Naive thymus-derived CD4-positive, alpha-beta T cell (primary cell): ENCODE results near the gene C11orf87. TPM values are rescaled to one million over a fixed set of nuclear protein-coding genes. Genes with fewer than 3 reads are reported as not detected.

Experiments
- ATAC-seq: fragments of 150-1000 bp; cut with Tn5 transposase; 2 replicates; pipeline ENCODE4 v1.10.0; 2021; ENCODE audit warnings: mild to moderate bottlenecking, moderate library complexity
- CTCF ChIA-PET: fragments of 350-600 bp; sonication (Branson Sonifier 250); formaldehyde crosslinking; loops from one replicate; lab custom pipeline; 2021; ENCODE audit warnings: antibody characterized with exemption; lab: Charles Lee
- POLR2A ChIA-PET: fragments of 350-600 bp; sonication (Branson Sonifier 250); formaldehyde crosslinking; loops from one replicate; lab custom pipeline; 2021; ENCODE audit warnings: antibody characterized with exemption, inconsistent platforms; lab: Charles Lee
- DNase-seq, 9 donors: peaks; one replicate each; pipeline versions ENCODE4 v3.0.0 to v3.0.0-alpha.2; 2020 to 2022; ENCODE audit warnings: mixed read lengths in 1 of 9
- H3K27ac ChIP-seq: one replicate; pipeline ENCODE4 v1.7.0; 2013; ENCODE audit warnings: mild to moderate bottlenecking, low read depth, low read length, moderate library complexity
- H3K27me3 ChIP-seq, 2 donors: one replicate each; pipeline ENCODE4 v1.7.0; 2013; ENCODE audit warnings: low read length in 2 of 2, mild to moderate bottlenecking in 2 of 2, moderate library complexity in 2 of 2; ENCODE audit not compliant: control insufficient read depth in 2 of 2, insufficient read depth in 2 of 2
- H3K36me3 ChIP-seq, 3 experiments: 1 replicate in 2 of 3; 2 replicates in 1 of 3; pipeline ENCODE4 v1.7.0; 2013; ENCODE audit warnings: low read length in 3 of 3, mild to moderate bottlenecking in 3 of 3, moderate library complexity in 1 of 3; ENCODE audit not compliant: insufficient read depth in 3 of 3, control insufficient read depth in 2 of 3
- H3K4me1 ChIP-seq, 2 donors: one replicate each; pipeline ENCODE4 v1.7.0; 2013; ENCODE audit warnings: low read length in 2 of 2, mild to moderate bottlenecking in 2 of 2, moderate library complexity in 1 of 2; ENCODE audit not compliant: control insufficient read depth in 2 of 2, insufficient read depth in 2 of 2
- H3K4me3 ChIP-seq: 2 replicates; pipeline ENCODE4 v1.7.0; 2013; ENCODE audit warnings: mild to moderate bottlenecking, low read length
- H3K9me3 ChIP-seq, 3 experiments: 1 replicate in 2 of 3; 2 replicates in 1 of 3; pipeline ENCODE4 v1.7.0; 2013; ENCODE audit warnings: low read length in 3 of 3; ENCODE audit not compliant: control insufficient read depth in 2 of 3
- H3K27ac Mint-ChIP-seq, 9 donors: one replicate each; pipeline ENCODE4 v1.8.0; 2020 to 2022; ENCODE audit warnings: mixed read lengths in 9 of 9, mild to moderate bottlenecking in 8 of 9, moderate library complexity in 5 of 9, inconsistent platforms in 2 of 9
- H3K27me3 Mint-ChIP-seq, 5 donors: one replicate each; pipeline ENCODE4 v1.8.0; 2021 to 2022; ENCODE audit warnings: mixed read lengths in 5 of 5, mild to moderate bottlenecking in 1 of 5
- H3K36me3 Mint-ChIP-seq, 5 donors: one replicate each; pipeline ENCODE4 v1.8.0; 2020 to 2022; ENCODE audit warnings: mixed read lengths in 5 of 5, mild to moderate bottlenecking in 3 of 5, inconsistent platforms in 1 of 5
- H3K4me1 Mint-ChIP-seq, 7 donors: one replicate each; pipeline ENCODE4 v1.8.0; 2020 to 2022; ENCODE audit warnings: mixed read lengths in 7 of 7, mild to moderate bottlenecking in 3 of 7, inconsistent platforms in 1 of 7
- H3K4me3 Mint-ChIP-seq, 10 donors: one replicate each; pipeline ENCODE4 v1.8.0; 2020 to 2022; ENCODE audit warnings: mild to moderate bottlenecking in 10 of 10, mixed read lengths in 10 of 10, moderate library complexity in 6 of 10, inconsistent platforms in 2 of 10
- H3K9me3 Mint-ChIP-seq, 11 donors: one replicate each; pipeline ENCODE4 v1.8.0; 2020 to 2022; ENCODE audit warnings: mixed read lengths in 11 of 11, mild to moderate bottlenecking in 4 of 11, inconsistent platforms in 1 of 11, moderate library complexity in 1 of 11
- intact Hi-C, 2 donors: fragments of 100-400 bp; cut with micrococcal nuclease; formaldehyde crosslinking; loops; one replicate each; pipeline ENCODE4 v1.15.1; 2023
- polyA plus RNA-seq, 2 donors: library from polyadenylated mRNA; unstranded; fragments of 300-500 nt; fragmentation: Illumina TruSeq; gene quantifications; one replicate each; pipeline ENCODE4 v1.2.3, GENCODE V29; 2021
- total RNA-seq, 6 experiments: library from RNA in 5 of 6; stranded (reverse) in 5 of 6; gene quantifications; 1 replicate in 5 of 6; 2 replicates in 1 of 6; pipeline ENCODE4 v1.2.3 and lab custom pipeline; 2021 to 2026

The C11orf87 gene
- total RNA-seq (not detected), polyA plus RNA-seq (not detected), total RNA-seq (lab: John Stamatoyannopoulos, UW) (not detected)

DNA sequence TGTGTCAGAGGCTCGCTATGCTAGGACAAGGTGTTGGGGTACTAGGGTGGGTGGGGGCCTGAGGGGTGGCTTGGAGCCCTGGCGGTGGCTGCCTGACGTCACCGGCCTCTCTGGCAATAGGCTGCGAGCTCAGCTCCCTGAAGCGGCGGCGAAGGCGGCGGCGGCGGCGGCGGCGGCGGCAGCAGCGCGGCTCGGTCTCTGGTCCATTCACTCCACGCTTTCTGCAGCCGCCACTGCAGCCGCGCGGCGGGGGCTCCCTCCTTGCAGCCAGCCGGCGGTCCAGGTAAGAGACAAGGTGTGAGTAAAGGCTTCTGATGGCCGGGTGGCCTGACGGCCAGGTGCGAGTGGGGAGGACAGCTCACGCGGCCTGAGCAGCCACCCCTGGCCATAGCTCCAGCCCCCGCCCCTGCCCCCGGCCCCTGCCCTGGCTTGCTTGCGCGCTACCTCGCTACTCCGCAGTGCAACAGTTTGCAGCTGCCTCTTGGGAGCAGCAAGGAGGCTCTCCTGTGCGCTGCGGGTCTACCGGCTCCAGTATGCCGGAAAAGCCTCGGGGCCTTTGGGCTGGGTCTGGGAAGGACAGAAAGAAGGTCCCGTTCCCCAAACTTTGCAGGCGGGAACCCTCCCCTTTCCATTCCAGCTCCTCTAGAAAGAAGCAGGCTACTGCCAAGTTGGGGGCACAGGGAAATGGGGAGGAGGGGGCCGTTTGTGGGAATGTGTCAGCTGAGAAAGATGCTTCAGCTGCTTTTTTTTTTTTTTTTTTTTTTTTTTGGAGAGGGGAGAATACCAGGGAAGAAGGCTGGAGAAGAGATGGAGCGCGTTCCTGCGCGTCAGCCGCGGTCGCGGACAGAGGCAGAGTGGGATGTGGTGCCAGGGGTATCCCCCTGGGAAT lies at the start of gene C11orf87:
C11orf87 (plus strand) TSS at position 210 of the 889 bp plus-strand sequence. CDS start 1,444 bp downstream, outside the sequence.
- Mint-ChIP-seq H3K27ac (no peak within 1 kb of the TSS), H3K4me1 (peaks cover 0 to 5% (median 0%) of the 10 kb centered on the region in 7 donors), H3K36me3 (no peaks in the 10 kb centered on the region), H3K9me3 (peaks cover 0 to 16% (median 4%) of the 10 kb centered on the region in 11 donors), H3K27me3 (peaks cover 28 to 41% (median 38%) of the 10 kb centered on the region in 5 donors), H3K4me3 (no peak within 1 kb of the TSS)
- no peaks in the 10 kb centered on the region for H3K36me3 ChIP-seq
- H3K27ac ChIP-seq, result no peak within 1 kb of the TSS
- peaks cover 0 to 3% of the 10 kb centered on the region in 2 donors for H3K27me3 ChIP-seq
- CTCF ChIA-PET, result no interaction called here
- DNase-seq (no peak), ATAC-seq (no peak)
- H3K4me3 ChIP-seq, result no peak within 1 kb of the TSS
- intact Hi-C loops, result no loop called here
- POLR2A ChIA-PET, result no interaction called here
- no peaks in the 10 kb centered on the region for H3K4me1 ChIP-seq
- H3K9me3 ChIP-seq, result peaks cover 0 to 4% (median 0%) of the 10 kb centered on the region in 3 experiments

DNA sequence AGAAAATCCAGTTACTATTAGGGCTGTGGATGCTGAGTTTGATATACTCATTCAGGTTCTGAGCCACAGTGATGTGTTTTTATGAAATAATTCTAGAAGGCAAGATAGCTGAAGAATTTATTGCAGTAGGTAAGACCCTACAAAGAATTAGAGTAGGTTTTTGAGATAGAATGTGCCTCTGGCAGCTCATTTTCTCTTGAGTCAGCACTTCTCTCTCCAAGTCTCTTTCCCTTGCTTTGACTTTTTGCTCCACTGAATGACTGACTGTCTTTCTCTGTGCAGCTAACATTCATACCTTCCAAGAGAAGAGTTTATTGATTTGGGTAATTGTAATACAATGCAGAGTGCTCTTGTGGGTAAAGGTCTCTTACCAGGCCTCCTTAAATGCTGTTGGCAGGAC lies 48.0 kb upstream of the C11orf87 start:
- intact Hi-C loops, result no loop called here
- no peak for ATAC-seq

DNA sequence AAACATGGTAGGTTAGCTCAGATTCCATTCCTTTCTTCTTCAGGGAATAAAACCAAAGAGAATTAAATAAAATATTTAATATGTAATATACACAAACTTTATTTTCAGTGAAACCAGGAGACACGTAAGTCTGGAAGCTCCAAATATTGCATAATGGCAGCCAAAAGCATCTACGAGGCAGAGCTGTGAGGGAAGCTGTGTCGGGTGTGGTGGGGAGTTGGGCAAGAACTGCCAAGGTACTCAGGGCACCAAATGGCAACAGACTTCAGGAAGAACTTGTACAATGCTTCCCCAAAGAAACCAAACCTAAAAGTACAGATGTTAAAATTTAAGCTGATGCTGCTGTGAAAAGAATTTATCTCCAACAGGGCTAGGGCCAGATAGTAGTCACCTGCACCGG lies 47.5 kb upstream of the C11orf87 start:
- H3K27me3 ChIP-seq, result no peaks in the 10 kb centered on the region
- intact Hi-C loops, result no loop called here
- DNase-seq (no peak), ATAC-seq (no peak)
- ChIA-PET POLR2A (no interaction called here), CTCF (no interaction called here)
- H3K4me1 Mint-ChIP-seq, result no peaks in the 10 kb centered on the region
- H3K27ac Mint-ChIP-seq, result no peak overlapping the region
- H3K9me3 Mint-ChIP-seq, result peaks cover 0 to 12% (median 4%) of the 10 kb centered on the region in 11 donors
- no peaks in the 10 kb centered on the region for H3K27me3 Mint-ChIP-seq
- no peaks in the 10 kb centered on the region for H3K36me3 ChIP-seq
- no peak overlapping the region for H3K4me3 Mint-ChIP-seq
- H3K4me3 ChIP-seq, result no peak overlapping the region
- H3K4me1 ChIP-seq, result no peaks in the 10 kb centered on the region
- H3K9me3 ChIP-seq, result no peaks in the 10 kb centered on the region
- H3K27ac ChIP-seq, result no peak overlapping the region
- H3K36me3 Mint-ChIP-seq, result peaks cover 0 to 4% (median 0%) of the 10 kb centered on the region in 5 donors

More for the DNA sequence above, 48.0 kb upstream of the C11orf87 start:
- no peak overlapping the region for H3K4me3 Mint-ChIP-seq
- no peaks in the 10 kb centered on the region for H3K4me1 ChIP-seq
- H3K36me3 ChIP-seq, result no peaks in the 10 kb centered on the region
- H3K4me3 ChIP-seq, result no peak overlapping the region
- no peaks in the 10 kb centered on the region for H3K9me3 ChIP-seq
- H3K4me1 Mint-ChIP-seq, result no peaks in the 10 kb centered on the region
- DNase-seq, result no peak
- POLR2A ChIA-PET, result no interaction called here
- H3K27ac Mint-ChIP-seq, result no peak overlapping the region
- no peaks in the 10 kb centered on the region for H3K27me3 ChIP-seq
- H3K27ac ChIP-seq, result no peak overlapping the region
- H3K9me3 Mint-ChIP-seq, result peaks cover 0 to 13% (median 6%) of the 10 kb centered on the region in 11 donors
- peaks cover 0 to 4% (median 0%) of the 10 kb centered on the region in 5 donors for H3K36me3 Mint-ChIP-seq
- no peaks in the 10 kb centered on the region for H3K27me3 Mint-ChIP-seq
- CTCF ChIA-PET, result no interaction called here

DNA sequence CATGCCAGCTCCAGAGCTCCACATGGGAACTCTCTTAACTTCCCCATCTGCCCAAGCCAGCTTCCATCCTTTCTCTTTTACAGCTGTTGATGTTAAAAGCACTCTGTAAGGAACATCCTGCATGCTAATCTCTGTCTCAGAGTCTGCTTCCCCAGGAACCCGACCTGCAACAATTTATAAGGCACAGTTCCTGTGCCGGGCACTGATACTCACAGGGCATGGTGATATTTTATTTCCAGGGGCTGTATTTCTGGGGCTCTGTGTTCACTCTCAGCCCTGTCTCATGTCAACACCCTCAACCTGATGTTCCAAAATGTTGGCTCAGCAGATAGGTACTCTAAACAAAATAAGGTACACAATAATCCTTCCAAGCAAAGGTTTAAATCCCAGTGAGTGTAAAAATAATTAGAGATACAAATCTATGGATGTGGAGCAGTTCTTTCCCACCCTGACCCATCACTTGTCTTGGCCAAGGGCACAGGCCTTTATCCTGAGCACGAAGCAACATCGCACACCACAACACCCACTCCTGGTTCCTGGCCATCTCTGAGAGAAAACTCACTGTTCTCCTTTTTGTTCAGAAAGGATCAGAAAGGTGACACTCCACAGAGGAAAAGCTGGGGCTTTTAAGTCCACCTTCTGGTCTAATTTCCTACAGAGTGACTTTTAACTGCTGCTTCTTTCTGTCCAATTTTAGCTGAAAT lies 44.8 kb upstream of the C11orf87 start:
- no peak overlapping the region for H3K27ac ChIP-seq
- no peaks in the 10 kb centered on the region for H3K9me3 ChIP-seq
- no peaks in the 10 kb centered on the region for H3K27me3 ChIP-seq
- Mint-ChIP-seq H3K4me1 (no peaks in the 10 kb centered on the region), H3K36me3 (no peaks in the 10 kb centered on the region), H3K4me3 (no peak overlapping the region), H3K9me3 (peaks cover 0 to 11% (median 0%) of the 10 kb centered on the region in 11 donors), H3K27ac (no peak overlapping the region), H3K27me3 (no peaks in the 10 kb centered on the region)
- POLR2A ChIA-PET, result no interaction called here
- DNase-seq (no peak), ATAC-seq (no peak)
- no peak overlapping the region for H3K4me3 ChIP-seq
- intact Hi-C loops, result no loop called here
- CTCF ChIA-PET, result no interaction called here
- no peaks in the 10 kb centered on the region for H3K36me3 ChIP-seq
- H3K4me1 ChIP-seq, result no peaks in the 10 kb centered on the region

DNA sequence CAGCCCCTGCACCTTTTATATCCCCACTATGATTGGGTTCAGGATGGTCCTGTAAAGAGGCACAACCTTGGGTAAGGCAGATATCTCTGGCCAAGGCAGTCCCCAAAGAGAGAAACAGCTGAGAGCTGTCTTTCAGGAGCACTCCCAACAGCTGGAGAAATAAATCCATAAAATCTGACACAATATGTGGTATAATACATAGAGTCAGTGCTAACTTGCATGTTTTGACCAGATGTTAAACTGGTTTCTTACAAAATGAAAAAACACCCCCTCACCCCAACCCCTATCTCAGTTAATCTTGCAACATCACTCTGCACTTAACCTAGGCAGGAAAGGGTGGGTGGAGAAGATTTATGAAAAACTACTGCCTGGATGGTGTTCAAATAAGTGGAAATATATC lies 44.0 kb upstream of the C11orf87 start:
- H3K27me3 ChIP-seq, result no peaks in the 10 kb centered on the region
- H3K36me3 ChIP-seq, result no peaks in the 10 kb centered on the region
- no peak overlapping the region for H3K27ac Mint-ChIP-seq
- no peaks in the 10 kb centered on the region for H3K36me3 Mint-ChIP-seq
- no peak overlapping the region for H3K4me3 Mint-ChIP-seq
- H3K27me3 Mint-ChIP-seq, result no peaks in the 10 kb centered on the region
- H3K9me3 Mint-ChIP-seq, result peaks cover 0 to 11% (median 0%) of the 10 kb centered on the region in 11 donors
- H3K9me3 ChIP-seq, result no peaks in the 10 kb centered on the region
- DNase-seq (no peak), ATAC-seq (no peak)
- no peaks in the 10 kb centered on the region for H3K4me1 ChIP-seq
- ChIA-PET POLR2A (no interaction called here), CTCF (no interaction called here)
- intact Hi-C loops, result no loop called here
- no peaks in the 10 kb centered on the region for H3K4me1 Mint-ChIP-seq
- H3K4me3 ChIP-seq, result no peak overlapping the region
- H3K27ac ChIP-seq, result no peak overlapping the region

DNA sequence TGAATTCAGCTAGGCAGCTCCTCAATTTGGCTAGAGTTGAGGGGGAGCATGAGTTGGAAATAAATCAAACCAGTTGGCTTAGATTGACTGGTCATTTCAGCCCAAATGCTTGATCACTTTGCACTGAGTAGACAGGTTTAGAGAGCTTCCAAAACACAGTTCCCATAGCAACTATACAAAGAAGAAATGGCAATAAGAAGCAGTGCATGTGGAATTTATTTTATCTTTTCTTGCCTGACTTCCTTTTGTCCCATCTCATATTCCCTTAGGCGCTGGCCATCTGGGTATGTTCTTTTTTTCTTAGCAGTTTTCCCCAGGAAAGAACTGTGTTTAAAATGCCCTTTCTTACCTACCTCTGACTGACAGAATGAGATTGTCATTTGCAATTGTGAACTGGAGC lies 38.7 kb upstream of the C11orf87 start:
- H3K4me3 Mint-ChIP-seq, result no peak overlapping the region
- ATAC-seq (no peak), DNase-seq (no peak)
- CTCF ChIA-PET, result no interaction called here
- H3K36me3 ChIP-seq, result no peaks in the 10 kb centered on the region
- no peaks in the 10 kb centered on the region for H3K9me3 ChIP-seq
- no peak overlapping the region for H3K4me3 ChIP-seq
- H3K27ac Mint-ChIP-seq, result no peak overlapping the region
- intact Hi-C loops, result no loop called here
- no peaks in the 10 kb centered on the region for H3K27me3 ChIP-seq
- no peaks in the 10 kb centered on the region for H3K4me1 Mint-ChIP-seq
- peaks cover 0 to 4% (median 0%) of the 10 kb centered on the region in 5 donors for H3K27me3 Mint-ChIP-seq
- POLR2A ChIA-PET, result no interaction called here
- no peaks in the 10 kb centered on the region for H3K4me1 ChIP-seq
- no peaks in the 10 kb centered on the region for H3K36me3 Mint-ChIP-seq
- H3K27ac ChIP-seq, result no peak overlapping the region
- H3K9me3 Mint-ChIP-seq, result peaks cover 0 to 11% (median 0%) of the 10 kb centered on the region in 11 donors
